Islet precursor cell (in vitro differentiated cells): ENCODE results near the gene CHRM1.

Source experiments
- DNase-seq: peaks from one replicate; pipeline ENCODE4 v3.0.0-alpha.2; 2018

The CHRM1 gene

DNA sequence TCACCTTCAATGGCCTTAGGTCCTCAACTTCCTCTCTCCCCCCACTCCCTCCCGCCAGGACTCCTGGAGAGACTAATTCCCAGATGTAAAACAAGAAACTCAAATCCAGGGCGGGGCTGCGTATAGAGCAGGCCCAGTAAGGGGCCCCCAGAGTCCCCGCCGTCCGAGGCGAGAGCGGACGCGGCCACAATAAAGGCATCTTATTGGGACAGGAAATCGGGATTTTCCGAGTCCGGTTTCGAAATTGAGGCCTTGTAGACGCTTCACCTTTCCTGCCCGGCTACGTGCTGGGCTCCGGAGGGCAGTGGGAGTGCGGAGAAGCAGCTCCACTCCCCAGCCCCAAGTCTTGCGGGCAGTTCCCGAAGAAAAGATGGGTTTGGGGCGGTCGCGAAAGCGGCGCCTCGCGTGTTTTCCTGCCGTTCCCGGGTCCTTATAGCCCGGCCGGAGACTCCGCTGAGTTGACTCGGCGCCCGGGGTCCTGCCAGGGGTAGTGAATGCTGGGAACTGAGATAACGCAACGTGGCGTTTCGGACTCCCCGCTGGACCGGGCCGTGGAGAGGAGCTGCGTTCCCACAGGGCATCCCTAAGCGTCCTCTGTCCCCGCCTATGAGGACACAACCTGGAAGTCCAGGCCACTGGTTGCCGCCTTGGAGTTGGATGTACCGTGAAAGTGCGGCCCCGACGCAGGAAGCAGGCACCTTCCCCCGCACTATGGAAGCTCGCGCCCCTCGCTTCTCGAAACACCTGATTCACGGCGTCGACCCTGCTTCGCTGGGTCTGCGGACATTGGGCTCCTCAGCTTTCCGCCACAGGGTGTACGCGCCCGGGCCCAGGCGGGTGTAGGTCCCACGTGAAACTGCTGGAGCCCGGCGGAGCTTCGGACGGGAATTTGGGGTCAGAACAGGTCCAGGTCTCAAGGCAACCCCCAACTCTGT is 4.8 kb upstream of the CHRM1 start:
- peak; percentile 66 for DNase-seq

DNA sequence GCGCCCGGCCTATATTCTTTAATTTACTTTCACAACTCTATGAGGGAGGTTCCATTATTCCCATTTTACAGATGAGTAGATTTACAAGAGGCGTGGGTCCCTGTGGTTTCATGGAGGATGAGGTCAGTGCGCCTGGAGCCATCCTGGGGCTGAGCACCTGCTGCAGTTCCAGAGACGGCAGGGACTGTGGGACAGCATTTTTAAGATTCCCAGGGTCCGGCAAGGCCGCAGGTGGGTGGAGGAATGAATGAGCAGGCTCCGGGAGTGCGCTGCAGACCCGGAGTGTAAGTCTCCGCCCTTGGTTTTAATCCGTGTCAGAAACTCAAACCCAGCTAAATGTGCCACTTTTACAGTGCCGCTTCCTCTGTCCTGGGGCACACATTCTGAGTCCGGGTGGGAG is 4.1 kb upstream of the CHRM1 start:
- DNase-seq = peak; percentile 93

DNA sequence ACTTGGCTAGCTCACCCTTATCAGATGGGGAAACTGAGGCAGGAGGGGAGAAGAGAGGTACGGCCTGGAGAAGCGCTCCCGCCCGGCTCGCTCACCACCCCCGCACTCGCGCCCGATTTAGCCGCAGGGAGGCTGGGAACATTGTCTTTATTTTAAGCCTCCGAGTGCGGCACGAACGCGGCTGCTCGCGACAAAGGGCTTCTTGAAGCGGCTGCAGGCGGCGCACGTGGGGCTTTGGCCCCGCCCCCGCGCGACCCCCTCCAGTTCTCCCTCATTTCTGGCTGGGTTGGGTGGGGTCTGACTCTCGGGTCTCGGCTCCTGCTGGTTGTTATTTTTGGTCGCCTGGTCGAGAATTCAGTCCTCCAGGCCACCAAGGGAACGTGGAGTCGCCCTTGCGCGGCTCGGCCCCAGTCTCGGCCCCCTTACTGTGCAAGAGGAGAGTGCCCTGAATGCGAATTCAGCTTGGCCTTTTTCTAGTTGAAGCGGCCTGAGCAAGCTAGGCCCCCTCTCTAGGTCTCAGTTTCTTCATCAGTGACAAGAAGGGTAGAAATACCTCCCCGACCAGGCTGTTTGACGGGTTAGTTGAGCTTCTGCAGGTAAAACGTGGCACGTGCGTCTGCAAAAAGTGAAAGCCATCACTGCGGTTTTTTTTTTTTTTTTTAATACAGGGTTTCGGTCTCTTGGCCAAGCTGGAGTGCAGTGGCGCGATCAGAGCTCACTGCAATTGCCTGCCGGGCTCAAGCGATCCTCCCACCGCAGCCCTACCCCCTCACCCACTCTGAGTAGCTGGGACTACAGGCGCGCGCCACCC is 2.6 kb upstream of the CHRM1 start:
- DNase-seq = peak; percentile 65

DNA sequence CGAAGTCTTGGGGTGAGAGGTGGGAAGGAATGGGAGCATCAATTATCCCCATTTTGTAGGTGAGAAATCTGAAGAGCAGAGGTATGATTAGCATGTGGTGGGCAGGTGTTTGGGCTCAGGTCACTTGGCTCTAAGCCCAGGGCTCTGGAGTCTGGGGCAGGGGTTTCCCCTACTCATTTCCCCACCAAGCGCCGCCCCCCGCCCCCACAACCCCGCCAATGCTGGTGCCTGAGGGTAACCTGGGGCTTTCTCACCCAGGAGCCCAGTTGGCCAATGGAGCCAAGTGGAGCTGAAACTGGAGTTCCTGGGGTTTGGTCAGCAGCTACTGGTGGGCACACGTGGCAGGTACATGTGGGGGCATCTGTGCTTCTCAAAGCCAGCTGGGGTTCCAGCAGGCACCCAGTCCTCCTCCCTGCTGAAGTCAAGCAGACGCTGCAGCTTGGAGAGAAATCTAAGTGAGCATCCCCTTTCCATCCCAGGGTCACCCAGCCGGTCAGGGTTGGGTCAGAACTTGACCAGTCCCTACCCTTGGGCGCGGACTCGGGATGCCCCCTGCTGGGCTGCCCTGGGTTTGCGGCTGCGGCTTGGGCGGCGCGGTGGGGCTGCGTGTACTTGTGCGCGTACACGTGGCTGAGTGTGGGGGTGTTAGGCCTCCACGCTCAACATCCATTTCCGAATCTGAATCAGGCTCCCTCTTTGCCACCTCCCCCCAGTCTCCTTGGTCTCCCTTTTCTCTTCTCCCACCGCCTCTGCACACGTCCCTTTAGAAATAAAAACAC is 1.7 kb upstream of the CHRM1 start:
- DNase-seq = peak; percentile 79

DNA sequence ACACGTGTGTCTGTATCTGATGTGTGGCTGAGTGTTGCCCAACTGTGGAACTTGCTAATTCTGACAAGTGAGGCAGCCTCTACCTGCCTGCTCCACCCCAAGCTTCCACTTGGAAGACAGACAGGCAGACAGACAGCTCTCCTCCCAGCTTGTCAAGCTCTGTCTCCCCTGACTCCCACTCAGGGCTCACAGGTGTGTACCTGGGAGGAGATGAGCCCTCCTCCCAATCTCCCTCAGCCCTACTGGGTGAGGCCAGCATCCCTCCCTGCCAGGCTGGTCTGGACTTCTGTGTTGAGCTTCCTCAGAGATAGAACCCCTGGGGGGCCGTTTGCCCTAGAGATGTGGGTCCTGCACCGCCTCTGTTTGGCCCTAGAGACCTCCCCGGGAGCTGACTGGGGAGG is 1.0 kb upstream of the CHRM1 start:
- peak; percentile 54 for DNase-seq

DNA sequence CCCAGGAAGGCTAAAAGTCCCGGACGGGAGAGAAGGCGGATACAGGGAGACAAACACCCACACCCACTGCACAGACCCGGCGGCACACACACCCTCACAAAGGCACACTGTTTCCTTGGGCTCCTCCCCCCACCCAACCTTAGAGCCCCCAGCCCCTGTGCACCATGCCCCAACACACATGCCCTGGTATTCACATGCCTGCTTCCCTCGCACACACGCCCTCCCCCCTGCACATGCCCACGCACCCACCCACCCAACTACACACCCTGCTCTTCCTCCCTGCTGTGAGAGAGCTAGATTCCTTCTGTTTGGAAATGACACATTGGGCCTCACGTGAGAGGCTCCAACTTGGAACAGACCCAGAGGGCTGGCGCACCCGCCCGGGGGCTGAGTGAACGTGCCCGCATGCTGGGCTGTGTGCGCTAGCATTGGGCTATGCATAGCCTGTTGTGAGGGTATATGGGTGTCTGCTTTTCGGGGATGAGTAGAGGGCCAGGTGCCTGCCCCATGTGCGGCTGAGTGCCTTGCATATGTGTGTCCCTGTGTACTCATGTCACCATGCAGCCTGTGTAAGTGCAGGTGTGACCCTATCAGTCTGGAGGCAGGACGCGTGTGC is 518 bp upstream of the CHRM1 start:
- DNase-seq = peak; percentile 53

DNA sequence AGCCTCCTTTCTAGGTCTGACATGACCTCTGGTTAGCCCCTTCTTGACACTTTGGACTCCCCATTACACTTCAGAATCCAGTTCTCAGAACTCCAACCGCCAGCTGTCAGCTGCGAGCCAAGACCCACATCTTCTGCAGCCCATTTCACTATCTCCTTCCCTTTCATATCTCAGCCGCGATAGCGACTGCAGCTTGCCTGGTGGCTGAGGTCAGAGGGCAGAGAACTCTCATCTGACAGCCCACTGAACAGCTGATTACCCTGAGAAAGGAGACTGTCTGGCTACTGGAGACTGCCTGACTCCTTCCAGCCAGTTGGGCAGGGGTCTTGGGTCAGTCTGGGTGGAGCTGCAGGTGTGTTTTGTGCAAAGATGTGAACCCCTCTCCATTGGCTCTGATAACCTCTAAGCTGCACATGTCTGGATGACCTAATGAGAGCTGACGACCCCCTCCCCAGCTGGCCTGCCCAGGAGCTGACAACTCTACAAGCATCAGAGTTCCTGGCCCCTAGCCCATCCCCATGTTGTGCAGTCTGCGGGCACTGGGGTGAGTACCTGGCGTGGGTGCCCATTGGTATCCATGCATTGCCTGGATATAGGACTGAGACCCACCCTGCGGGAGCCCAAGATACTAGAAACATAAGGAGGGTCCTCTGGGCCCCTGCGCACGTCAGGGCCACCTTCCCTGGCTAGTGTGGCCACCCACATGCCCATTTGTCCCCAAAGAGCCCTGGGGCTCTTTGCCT is 1.1 kb downstream of the CHRM1 start:
- DNase-seq = peak; percentile 60

DNA sequence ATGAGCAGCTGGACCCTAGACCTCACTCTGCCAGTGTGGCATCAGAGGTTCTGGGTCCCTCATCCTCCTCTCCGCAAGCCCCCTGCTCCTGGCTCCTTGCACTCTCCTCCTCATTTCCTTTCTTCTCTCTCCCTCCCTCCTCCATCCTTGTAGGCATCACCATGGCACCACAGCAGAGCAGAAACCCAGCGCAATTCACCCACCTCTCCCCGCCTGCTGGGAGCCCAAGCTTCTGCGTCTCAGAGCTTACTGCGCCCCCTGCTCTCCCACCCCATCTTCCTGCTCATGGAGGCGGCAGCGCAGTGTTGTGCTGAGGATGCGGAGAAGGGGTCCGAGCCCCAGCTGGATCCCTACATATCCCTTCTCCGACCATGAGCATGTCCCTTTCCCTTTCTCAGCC is 1.7 kb downstream of the CHRM1 start:
- no peak for DNase-seq

DNA sequence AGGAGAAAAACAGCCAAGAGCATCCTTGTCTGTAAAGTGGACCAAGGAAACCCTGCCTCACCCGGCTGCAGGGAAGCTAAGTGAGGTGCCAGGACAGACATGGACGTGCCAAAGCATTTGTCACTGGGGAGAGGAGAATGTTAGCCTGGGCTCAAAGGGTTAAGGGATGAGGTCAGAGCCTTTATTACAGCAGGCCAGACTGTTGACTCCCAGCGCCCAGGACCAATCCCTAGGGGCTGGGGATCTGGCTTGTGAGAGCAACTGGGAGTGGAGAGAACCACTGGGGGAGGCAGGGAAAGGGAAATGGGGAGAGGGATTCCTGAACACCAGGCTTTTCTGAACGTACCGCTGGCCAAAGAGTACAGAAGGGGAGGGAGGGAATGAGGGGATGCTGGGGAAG is 2.6 kb downstream of the CHRM1 start:
- DNase-seq = peak; percentile 87

DNA sequence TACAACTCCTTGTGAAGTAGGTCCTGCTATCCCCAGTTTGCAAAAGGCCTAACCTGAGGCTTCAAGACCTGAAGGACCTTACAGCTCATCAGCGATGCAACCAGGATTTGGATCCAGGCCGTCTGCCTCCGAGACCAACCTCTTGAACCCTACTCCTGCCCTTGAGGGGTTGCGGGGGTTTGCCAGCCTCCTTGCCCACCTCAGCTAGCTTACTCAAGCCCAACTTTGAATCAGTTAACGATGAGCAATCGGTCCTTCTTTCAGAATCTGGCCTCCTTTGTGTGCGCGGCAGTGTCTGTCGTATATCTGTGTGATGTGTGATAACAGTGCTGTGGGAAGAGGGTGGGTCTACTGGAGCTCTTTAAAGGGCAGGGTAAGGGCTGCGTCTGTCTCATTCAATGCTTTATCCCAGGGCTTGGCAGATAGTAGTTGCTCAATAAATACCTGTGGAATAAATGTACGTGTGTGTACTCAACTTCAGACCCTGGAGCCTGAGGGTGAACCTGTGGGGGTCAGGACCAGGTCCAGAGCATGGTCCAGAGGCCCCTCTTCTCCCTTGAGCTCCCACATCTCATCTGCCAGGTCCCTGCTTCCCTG is 3.2 kb downstream of the CHRM1 start:
- no peak for DNase-seq

DNA sequence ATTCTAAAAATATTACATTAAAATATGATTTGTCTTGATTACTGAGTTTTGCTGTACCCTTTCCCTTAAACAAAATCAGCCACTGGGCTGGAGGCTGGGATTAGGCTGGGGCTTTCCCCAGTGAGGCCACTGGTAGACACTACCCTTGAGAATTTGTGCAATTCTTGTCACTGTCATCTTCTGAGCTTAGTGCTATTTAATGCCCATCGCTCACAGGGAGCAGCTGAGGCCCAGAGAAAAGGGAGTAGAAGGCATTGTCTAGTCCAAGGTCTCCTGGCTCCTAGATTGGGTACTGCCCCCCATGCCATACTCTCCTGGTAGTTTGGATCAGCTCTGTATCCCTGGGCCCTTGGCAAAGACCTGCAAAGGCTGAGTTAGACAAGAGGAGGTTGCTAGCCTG is 6.7 kb downstream of the CHRM1 start:
- DNase-seq = no peak

DNA sequence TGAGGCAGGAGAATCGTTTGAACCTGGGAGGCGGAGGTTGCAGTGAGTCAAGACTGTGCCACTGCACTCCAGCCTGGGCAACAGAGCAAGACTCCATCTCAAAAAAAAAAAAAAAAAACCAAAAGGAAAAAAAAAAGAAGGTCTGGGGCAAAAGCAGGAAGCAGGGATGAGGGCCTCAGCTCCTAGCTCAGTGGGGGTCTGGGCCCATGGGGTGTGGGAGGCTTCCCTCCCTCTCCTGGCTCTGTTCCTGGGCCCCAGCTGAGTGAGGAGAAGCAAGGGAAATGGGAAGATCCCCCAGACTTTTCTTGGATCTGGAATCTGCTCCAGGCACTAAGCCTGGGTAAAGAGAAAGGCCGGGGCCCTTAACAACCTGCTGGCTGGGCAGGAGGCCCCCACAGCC is 8.9 kb downstream of the CHRM1 start:
- DNase-seq = no peak

DNA sequence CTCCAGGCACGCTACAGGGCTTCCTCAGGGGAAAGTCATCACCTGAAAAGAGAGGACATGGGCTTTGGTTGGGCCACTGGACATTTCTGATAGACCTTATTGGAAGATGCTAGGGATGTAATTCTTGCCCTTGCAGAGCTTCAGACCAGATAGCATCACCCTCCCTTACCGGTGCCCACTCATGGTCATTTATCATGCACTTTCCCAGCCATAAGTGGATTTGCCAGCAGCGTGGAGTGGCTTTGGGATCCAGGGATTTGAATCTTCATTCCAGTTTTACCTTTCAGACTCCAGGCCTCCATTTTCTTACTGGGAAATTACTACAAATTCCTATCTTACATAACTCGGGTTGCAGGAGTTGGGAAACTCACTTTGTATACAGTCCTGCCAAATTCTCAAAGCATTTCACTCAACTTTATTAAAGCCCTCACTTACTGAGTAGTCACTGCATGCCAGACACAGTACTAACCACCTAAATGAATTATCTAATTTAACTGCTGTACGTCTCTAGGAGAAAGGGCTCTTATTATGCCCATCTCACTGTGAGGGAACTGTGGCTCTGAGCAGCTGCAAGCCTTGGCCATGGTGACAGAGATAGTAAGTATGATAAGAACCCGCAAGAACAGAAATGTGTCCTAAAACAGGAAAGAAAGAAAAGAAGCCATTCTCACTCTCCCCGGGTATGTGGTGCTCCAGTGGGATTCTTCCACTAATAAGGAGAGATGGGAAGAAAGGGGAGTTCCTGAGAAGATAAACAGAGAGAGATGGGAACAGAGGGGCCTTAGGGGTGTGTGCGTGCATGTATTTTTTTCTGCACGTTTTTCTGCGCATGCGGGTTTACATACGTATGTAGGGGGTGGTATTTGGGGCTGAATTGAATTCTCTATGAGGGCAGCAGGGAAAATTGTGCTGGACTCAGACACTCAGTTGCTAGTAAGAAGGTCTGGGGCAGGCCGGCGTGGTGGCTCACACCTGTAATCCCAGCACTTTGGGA is 9.7 kb downstream of the CHRM1 start:
- no peak for DNase-seq

DNA sequence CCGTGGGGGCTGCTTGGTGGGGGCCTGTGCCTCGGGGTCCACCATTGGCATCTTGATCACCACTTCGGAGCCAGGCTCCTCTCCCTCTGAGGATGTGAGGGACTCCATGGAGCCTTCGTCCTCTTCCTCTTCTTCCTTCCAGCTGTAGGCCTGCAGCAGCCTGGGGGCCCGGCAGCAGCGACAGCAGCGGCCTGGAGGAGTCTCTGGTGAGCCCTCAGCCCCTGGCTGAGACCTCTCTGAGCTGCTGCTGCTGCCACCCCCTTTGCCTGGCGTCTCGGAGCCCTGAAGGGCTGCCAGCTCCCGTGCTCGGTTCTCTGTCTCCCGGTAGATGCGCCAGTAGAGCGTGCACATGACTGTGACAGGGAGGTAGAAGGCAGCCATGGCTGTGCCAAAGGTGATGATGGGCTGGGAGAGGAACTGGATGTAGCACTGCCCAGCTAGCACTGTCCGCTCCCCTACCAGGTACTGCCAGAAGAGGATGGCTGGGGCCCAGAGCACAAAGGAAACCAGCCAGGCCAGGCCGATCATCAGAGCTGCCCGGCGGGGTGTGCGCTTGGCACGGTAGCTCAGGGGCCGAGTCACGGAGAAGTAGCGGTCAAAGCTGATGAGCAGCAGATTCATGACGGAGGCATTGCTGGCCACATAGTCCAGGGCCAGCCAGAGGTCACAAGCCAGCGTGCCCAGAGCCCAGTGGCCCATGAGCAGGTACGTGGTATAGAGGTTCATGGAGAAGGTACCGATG is 10.9 kb downstream of the CHRM1 start:
- no peak for DNase-seq

DNA sequence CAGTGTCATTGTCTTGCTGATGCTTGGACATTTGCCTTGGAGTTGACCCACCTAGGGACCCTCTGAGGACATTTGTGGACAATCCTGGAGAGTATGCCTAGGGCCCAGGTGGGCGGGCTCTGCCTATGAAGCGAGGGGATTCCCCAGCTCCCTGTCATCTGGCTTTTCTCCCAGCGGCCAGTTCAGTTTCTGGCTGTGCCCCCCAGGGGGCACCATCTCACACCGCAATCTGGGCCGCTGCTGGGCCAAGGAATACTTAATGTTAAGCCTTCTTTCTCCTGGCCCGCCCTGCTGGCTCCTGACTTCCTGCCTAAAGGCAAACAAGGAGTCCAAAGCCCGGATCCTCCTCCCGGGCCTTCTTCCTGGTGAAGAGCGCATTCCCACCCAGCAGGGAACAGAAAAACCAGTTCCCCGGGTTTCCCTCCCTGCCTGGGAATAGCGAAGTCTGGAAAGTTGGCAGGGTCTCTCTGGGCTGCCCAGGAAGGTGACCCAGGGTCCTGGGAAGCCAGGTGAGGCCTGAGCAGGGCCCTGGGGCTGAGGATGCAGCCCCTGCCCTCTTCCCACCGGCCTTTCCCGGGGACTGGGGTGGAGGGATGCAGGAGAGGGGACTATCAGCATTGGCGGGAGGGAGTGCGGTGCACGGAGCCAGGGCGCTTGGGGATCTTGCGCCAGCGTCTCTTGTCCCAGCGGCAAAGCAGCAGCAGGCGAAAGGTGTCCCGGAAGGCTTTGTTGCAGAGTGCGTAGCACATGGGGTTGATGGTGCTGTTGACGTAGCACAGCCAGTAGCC is 11.9 kb downstream of the CHRM1 start:
- DNase-seq = peak; percentile 98

DNA sequence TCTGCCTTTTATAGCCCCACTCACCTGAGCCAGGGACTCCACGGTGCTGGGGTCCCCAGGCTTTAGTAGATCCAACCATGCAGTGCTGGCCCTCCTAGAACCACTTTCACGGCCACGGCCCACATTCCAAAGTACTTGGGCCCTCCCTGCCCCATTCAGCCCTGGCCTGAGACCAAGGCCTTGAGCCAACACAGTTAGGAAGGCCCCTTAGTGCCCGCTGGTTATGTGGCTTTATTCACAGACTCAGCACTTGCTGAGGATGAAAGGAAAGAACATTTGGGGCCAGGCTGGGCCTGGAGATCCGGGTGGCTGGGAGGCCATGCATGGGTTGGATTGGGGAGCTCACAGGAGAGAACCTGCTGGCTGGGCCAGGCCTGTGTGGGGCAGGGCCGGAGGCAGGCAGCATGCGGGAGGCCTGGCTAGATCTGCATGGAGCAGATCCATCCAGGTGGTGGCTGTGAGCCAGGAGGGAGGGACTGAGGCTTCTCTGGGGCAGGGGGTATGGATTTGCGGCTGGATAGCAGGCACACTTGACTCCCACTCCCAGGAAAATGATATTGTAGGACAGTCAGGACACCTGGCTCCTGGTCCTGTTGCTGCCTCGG is 12.6 kb downstream of the CHRM1 start:
- no peak for DNase-seq

DNA sequence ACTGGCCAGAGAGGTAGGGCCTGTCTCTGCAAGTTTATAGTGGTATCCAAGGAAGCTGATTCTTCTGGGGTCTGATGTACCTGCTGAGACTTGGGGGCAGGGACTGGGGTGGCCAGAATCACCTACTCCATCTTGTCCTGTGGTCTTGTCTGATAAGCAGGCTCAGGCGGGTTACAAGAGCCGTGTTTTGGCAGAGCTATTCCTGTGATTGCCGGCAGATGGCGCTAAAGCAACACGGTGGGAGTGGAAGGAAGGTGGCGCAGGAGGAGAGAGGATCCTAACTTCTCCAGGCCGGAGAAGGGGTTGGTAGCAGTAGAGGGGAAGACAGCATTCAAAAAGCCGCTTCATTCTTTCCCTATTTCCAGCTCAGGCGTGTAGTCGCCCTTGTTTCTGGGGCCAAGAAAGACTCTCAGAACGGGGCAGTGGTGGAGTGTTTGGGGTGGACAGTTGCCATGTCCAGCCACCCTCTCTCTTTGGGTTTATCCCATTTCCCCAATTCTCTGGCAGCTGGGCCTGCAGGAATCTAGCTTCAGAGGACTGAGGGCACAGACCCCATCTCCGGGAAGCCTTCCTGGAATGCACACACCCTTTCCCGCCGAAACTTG is 15.1 kb downstream of the CHRM1 start:
- DNase-seq = peak; percentile 95

DNA sequence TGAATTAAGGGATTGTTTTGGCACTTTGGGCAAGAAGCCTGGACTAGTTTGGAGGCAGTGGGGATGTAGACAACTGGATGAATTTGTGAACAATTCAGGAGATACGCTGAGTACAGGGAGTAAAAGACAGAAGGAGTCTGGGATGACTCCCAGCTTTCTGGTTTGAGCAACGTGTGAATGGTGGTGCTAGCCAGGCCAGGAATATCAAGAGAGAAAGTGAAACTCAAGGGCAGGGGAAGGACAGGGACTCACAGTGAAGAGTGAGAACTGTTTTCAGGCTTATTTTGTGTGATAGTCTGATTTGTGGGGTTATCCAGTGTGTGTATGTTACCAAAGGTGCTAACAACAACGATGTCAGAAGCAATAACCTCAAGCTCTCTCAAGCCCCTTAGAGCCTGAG is 15.9 kb downstream of the CHRM1 start:
- DNase-seq = no peak
